Superior temporal gyrus (tissue), 1 donor: ENCODE measurements around the gene ARFRP1.

Source experiments
- DNase-seq: peaks from one replicate; pipeline ENCODE4 v3.0.0-alpha.2; 2016; ENCODE audit errors: extremely low spot score

The ARFRP1 gene

GRCh38 chr20:63743210-63743970, 35.6 kb upstream of the ARFRP1 start:
- no peak for DNase-seq

GRCh38 chr20:63742381-63743024, 34.7 kb upstream of the ARFRP1 start:
- no peak for DNase-seq

DNA sequence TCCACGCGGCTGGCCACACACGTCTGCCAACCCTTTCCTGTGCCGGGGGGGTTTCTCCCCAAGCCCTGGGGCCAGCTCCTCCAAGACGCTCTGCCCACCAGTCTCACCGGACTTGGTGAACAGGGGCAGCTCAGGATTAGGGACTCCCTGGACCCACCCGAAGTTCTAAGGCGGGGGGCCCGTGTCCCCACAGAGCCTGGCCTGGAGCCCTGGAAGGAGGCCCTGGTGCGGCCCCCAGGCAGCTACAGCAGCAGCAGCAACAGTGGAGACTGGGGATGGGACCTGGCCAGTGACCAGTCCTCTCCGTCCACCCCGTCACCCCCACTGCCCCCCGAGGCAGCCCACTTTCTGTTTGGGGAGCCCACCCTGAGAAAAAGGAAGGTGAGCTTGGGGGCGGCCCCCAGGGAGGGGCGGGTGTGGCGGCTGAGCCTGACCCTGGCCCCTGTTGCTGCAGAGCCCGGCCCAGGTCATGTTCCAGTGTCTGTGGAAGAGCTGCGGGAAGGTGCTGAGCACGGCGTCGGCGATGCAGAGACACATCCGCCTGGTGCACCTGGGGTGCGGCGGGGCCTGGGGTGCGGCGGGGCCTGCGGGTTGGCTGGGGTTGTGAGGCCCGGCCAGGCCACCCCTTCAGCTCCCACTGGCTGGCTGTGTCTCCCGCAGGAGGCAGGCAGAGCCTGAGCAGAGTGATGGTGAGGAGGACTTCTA, 34.1 kb upstream of the ARFRP1 start:
- no peak for DNase-seq

DNA sequence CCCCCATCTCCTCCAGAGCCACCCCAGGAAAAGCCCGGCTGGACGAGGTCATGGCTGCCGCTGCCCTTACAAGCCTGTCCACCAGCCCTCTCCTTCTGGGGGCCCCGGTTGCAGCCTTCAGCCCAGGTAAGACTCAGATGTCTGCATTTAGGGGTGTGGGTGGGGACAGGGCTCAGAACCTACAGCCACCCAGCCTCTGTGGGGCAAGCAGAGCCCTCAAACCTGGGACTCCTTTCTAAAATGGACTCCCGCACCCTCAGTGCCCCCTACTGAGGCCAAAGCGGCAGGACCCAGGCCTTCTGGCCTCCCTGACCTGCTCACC, 33.5 kb upstream of the ARFRP1 start:
- no peak for DNase-seq

DNA sequence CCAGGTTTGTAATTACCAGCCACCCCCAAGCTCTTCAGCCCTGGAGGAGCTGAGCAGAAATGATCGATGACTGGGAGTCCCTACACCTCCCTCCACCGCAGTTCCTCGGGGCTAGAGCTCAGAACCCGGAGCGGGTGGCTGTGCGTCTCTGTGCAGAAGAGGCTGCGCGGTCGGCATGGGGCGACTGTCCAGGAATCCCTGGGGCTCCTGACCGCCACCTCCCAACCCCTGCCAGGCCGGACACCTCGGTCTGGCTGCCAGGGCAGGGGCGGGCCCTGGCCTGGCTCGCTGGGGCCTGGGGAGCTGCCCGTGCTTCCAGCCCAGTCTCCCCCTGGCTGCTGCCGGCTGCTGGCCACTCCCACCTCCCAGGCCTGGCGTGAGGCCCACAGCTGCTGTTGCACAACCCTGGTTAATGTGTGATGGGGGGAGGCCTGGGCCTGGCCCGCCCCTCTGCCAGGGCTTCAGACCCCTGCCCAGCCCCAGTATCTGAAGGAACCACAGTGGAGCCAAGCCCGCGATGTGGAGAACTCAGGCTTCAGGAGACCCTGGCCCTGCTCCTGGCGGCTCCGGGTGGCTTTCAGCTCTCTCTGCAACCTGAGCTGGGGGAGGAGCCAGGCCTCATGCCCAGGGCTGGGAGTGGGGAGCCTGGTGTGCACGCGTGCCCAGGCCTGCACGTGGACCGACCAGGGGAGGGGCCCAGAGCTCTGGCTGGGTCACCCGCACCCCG, 33.0 kb upstream of the ARFRP1 start:
- peak; percentile 54 for DNase-seq

GRCh38 chr20:63740070-63740626, 32.4 kb upstream of the ARFRP1 start:
- DNase-seq, result no peak

DNA sequence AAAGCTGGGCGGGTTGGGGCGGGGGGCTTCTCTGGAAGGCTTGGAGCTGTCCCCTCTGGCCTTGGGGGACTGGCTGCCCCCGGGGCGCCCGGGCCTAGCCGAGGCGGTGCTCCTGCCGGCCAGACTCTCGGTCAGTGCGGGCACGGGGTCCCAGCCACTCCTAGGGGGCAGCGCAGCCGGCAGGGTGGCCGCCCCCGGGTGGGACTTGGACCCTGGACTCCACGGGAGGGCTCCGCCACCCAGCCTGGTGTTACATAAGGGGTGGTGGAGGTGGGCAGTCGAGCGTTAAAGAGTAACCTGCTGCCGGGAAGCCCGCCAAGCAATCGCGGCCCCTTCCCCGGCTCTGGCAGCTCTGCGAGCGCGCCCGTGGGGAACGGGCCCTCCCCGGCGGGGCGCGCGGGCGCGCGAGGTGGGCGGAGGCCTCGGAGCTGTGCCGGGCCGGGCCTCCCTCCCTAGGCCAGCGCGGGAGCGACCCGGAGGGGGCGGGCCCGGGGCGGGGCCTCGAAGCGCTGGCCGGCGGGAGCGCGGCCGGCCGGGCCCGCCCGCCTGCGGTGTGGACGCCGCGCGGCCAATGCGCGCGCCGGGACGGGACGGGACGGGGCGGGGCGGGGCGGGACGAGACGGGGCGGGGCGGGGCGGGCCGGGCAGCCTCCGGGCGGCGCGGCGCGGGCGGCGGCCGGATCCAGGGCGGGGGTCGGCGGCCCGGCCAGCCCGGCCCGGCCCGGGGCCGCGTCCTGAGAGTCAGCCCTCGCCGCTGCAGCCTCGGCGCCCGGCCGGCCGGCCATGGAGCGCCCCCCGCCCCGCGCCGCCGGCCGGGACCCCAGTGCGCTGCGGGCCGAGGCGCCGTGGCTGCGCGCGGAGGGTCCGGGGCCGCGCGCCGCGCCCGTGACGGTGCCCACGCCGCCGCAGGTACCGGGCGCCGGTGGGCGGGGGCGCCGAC, 31.6 kb upstream of the ARFRP1 start, which contains the start of gene SLC2A4RG:
SLC2A4RG (plus strand) TSS at position 647 of the 940 bp plus-strand sequence; CDS start at position 784, 137 bp downstream.
- peak; percentile 78 for DNase-seq

GRCh38 chr20:63738687-63739129, 30.9 kb upstream of the ARFRP1 start:
- no peak for DNase-seq

DNA sequence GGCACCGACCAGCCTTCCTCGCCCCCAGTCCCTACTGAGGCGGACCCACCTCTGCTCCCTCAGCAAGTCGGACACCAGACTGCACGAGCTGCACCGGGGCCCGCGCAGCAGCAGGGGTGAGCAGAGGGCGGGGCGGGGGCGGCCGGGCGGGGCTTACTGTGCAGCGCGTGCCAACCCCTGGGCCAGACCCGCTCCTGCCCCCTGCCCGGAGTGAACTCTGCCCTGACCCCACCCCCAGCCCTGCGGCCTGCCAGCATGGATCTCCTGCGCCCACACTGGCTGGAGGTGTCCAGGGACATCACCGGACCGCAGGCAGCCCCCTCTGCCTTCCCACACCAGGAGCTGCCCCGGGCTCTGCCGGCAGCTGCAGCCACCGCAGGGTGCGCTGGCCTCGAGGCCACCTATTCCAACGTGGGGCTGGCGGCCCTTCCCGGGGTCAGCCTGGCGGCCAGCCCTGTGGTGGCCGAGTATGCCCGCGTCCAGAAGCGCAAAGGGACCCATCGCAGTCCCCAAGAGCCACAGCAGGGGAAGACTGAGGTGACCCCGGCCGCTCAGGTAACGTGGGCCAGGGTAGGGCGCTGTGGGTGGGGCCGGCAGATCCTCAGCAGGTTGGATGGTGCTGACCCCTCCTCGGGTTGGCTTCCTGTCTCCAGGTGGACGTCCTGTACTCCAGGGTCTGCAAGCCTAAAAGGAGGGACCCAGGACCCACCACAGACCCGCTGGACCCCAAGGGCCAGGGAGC, 30.3 kb upstream of the ARFRP1 start:
- no peak for DNase-seq

- no peak for DNase-seq
These were observed 29.8 kb upstream of the ARFRP1 start for GRCh38 chr20:63737695-63737944.

GRCh38 chr20:63736893-63737694, 29.3 kb upstream of the ARFRP1 start:
- no peak for DNase-seq

DNA sequence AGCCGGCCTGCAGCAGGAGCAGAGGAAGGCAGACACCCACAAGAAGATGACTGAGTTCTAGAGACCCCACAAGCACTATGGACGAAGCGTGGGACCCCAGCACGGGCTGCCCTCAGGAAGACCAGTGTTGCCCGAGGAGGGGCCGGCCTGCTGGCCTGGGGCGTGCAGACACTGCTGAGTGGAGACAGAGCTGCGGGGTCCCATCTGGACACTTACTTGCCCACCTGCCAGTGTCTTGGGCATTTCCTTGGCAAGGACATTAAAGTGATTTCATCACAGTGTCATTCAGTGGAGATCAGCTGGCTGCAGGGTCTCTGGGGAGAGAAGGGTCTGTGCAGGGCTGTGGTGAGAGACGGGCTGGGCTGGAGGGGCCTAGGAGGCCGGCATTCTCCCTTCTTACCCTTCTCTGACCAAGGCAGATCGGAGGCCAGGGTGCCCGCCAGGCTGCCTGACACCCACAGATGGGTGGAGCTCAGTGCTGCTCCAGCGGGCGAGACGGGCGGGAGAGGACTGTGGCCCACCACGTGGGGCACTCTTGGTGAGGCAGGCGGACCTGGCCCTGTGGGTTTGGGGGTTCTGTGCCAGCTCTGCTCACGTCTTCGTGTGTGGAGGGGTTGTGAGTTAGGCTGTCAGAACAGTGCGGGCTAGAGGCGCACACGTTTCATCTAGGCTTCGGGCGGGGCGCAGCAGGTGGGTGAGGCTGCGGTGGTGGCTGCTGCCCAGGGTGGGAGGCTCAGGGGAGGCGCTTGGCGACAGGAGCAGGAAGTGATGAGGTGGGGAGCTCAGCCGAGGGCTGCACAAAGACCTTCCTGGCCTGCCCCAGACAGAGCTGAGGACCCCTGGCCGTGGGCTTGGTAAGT, 28.3 kb upstream of the ARFRP1 start, which contains the start of gene LIME1:
LIME1 (plus strand) TSS at position 806 of the 860 bp plus-strand sequence. CDS start 886 bp downstream, outside the sequence.
- no peak for DNase-seq

DNA sequence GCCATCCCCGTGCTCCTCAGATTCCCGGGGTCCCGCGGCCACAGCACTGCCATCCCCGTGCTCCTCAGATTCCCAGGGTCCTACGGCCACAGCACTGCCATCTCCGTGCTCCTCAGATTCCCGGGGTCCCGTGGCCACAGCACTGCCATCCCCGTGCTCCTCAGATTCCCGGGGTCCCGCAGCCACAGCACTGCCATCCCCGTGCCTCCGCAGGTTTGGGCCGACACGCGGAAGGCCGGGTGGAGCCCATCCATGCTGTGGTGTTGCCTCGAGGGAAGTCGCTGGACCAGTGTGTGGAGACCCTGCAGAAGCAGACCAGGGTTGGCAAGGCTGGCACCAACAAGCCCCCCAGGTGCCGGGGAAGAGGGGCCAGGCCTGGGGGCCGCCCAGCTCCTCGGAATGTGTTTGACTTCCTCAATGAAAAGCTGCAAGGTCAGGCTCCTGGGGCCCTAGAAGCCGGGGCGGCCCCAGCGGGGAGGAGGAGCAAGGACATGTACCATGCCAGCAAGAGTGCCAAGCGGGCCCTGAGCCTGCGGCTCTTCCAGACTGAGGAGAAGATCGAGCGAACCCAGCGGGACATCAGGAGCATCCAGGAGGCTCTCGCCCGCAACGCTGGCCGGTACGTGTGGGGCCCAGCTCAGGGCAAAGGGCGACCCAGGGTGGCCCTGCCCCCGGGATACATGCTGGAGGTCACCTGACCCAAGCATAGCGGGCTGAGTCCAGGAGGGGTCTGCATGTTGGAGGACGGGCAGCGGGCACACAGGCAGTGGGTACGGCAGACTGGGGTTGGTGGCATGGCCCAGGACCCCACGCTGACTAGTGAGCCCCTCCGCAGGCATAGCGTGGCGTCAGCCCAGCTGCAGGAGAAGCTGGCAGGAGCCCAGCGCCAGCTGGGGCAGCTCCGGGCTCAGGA, 27.4 kb upstream of the ARFRP1 start:
- no peak for DNase-seq

DNA sequence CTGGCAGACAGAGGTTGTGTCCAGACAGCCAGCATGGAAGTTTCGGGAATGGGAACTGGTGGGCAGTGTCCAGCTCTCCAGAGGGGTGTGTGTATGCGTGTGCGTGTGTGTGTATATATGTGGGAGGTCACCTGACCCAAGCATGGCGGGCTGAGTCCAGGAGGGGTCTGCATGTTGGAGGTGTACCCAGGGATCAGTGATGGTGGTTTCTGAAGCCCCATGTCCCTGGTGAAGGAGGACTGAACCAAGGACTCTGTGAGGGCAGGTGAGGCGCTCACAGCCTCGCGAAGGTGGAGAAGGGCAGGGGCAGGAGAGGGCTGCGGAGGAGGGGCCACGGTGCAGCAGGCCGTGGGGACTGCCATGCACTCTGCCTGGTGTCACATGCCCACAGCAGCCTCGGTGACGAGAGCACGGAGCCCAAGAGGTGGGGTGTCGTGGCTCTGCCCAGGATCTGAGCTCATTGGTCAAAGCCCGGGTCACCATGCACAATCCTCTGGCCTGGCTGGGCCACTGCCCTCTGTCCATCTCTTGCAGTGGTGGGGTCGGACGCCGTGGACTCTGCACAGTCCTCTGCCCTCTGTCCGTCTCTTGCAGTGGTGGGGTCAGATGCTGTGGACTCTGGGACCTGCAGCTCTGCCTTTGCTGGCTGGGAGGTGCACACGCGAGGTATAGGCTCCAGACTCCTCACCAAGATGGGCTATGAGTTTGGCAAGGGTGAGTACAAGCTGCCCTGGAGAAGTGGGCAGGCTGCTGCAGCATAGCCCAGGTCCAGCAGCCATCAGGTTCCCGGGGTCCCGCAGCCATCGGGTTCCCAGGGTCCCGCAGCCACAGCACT, 26.6 kb upstream of the ARFRP1 start:
- no peak for DNase-seq

DNA sequence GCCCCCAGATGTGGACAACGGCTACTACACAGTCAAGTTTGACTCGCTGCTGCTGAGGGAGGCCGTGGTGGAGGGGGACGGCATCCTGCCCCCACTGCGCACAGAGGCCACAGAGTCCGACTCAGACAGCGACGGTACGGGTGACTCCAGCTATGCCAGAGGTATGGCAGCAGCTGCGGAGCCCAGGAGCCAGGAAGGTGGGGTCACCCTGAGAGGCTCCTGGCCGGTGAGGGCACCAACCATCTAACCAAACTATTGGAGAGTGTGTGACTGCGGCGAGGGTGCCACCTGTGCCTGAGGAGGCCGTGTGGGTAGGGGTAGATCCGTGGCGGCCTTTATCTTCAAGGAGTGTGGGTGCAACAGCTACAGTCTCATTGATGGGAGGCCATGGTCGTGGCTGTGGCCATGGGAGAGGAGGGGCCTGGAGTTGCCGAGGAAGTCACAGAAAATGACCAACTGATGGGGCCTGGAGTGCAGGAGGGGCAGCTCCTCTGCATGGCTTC, 25.9 kb upstream of the ARFRP1 start:
- DNase-seq, result no peak

DNA sequence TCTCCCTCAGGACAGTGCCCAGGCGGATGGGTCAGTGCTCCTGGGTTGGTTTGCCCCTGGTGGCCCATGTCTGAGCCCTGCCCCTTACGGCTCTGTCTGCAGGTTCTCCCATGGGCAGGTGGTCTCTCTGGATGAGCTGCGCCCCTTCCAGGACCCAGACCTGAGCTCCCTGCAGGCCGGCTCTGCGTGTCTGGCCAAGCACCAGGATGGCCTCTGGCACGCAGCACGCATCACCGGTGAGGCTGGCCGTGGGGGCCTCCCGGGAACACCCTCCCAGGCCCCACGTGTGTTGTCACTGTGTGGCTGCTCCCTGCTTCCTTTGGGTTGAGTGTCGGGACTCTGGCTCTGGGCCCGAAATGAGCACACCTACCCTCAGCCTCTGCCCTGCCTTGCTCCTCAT, 25.3 kb upstream of the ARFRP1 start:
- DNase-seq, result no peak
